Cardiac septum (tissue), 1 donor: Measurements from ENCODE around the gene MUC5AC. TPM values are rescaled to one million over a fixed set of nuclear protein-coding genes. Genes with fewer than 3 reads are reported as not detected.
"Not testable (repeated sequence)": the region's sequence is repeated elsewhere in the genome, so short reads cannot be mapped to it uniquely, and the experiment has no call there.

Source experiments
- DNase-seq: peaks from one replicate; pipeline ENCODE4 v3.0.0-alpha.2; 2020; ENCODE audit warnings: low spot score
- intact Hi-C: fragments of 100-400 bp; cut with DNase I; formaldehyde crosslinking; loops from one replicate; pipeline ENCODE4 v1.14.0; 2022
- total RNA-seq: library from RNA; stranded (reverse); fragmentation: NEBNext Ultra II Directional; extraction: Animal tissue kit (Norgen Biotek cat#: 25700); gene quantifications from one replicate; pipeline ENCODE4 v1.2.1, GENCODE V29; 2021
- donor health status: DM: no; HTN: no; CAD: no.

The MUC5AC gene
- total RNA-seq, 1 donor from 2014 or later, result not detected

- intact Hi-C loops, result no loop called here
Measured at GRCh38 chr11:1239596-1240205, 81.9 kb downstream of the MUC5AC start.

GRCh38 chr11:1240771-1241170 lies 83.0 kb downstream of the MUC5AC start:
- no peak for DNase-seq
- intact Hi-C loops, result no loop called here

More at GRCh38 chr11:1239596-1240205, 81.9 kb downstream of the MUC5AC start:
- DNase-seq, result no peak

DNA sequence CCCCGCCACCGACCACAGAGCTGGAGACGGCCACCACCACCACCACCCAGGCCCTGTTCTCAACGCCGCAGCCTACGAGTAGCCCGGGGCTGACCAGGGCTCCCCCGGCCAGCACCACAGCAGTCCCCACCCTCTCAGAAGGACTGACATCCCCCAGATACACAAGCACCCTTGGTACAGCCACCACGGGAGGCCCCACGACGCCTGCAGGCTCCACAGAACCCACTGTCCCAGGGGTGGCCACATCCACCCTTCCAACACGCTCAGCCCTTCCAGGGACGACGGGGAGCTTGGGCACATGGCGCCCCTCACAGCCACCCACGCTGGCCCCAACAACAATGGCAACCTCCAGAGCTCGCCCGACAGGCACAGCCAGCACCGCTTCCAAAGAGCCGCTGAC lies 84.0 kb downstream of the MUC5AC start:
- no peak for DNase-seq
- intact Hi-C loops, result no loop called here

GRCh38 chr11:1242289-1242688 lies 84.5 kb downstream of the MUC5AC start:
- intact Hi-C loops, result no loop called here
- DNase-seq, result no peak

DNA sequence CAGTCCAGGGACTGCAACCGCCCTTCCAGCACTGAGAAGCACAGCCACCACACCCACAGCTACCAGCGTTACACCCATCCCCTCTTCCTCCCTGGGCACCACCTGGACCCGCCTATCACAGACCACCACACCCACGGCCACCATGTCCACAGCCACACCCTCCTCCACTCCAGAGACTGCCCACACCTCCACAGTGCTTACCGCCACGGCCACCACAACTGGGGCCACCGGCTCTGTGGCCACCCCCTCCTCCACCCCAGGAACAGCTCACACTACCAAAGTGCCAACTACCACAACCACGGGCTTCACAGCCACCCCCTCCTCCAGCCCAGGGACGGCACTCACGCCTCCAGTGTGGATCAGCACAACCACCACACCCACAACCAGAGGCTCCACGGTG lies 85.0 kb downstream of the MUC5AC start:
- DNase-seq, intact Hi-C loops: not testable (repeated sequence)

DNA sequence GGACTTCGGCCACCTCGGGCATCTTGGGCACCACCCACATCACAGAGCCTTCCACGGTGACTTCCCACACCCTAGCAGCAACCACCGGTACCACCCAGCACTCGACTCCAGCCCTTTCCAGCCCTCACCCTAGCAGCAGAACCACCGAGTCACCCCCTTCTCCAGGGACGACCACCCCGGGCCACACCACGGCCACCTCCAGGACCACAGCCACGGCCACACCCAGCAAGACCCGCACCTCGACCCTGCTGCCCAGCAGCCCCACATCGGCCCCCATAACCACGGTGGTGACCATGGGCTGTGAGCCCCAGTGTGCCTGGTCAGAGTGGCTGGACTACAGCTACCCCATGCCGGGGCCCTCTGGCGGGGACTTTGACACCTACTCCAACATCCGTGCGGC lies 85.8 kb downstream of the MUC5AC start:
- intact Hi-C loops, DNase-seq: not testable (repeated sequence)

DNA sequence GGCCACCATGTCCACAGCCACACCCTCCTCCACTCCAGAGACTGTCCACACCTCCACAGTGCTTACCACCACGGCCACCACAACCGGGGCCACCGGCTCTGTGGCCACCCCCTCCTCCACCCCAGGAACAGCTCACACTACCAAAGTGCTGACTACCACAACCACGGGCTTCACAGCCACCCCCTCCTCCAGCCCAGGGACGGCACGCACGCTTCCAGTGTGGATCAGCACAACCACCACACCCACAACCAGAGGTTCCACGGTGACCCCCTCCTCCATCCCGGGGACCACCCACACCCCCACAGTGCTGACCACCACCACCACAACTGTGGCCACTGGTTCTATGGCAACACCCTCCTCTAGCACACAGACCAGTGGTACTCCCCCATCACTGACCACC lies 86.8 kb downstream of the MUC5AC start:
- DNase-seq, result not testable (repeated sequence)

GRCh38 chr11:1245717-1246116 lies 88.0 kb downstream of the MUC5AC start:
- intact Hi-C loops, DNase-seq: not testable (repeated sequence)

More for the DNA sequence above, 86.8 kb downstream of the MUC5AC start:
- intact Hi-C loops, result not testable (repeated sequence)

GRCh38 chr11:1246301-1246700 lies 88.5 kb downstream of the MUC5AC start:
- intact Hi-C loops, DNase-seq: not testable (repeated sequence)

GRCh38 chr11:1247026-1247425 lies 89.3 kb downstream of the MUC5AC start:
- DNase-seq, intact Hi-C loops: not testable (repeated sequence)

DNA sequence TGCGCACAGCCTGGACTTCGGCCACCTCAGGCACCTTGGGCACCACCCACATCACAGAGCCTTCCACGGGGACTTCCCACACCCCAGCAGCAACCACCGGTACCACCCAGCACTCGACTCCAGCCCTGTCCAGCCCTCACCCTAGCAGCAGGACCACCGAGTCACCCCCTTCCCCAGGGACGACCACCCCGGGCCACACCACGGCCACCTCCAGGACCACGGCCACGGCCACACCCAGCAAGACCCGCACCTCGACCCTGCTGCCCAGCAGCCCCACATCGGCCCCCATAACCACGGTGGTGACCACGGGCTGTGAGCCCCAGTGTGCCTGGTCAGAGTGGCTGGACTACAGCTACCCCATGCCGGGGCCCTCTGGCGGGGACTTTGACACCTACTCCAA lies 91.2 kb downstream of the MUC5AC start:
- intact Hi-C loops, DNase-seq: not testable (repeated sequence)

- DNase-seq, intact Hi-C loops: not testable (repeated sequence)
Measured at GRCh38 chr11:1250411-1250810, 92.7 kb downstream of the MUC5AC start.

Other genes starting within 250 kb of the MUC5AC start
- gene CHID1, start 247.1 kb upstream of the MUC5AC start, total RNA-seq, result 63.7 TPM
- gene AP2A2, start 232.1 kb upstream of the MUC5AC start, total RNA-seq, result 40.3 TPM
- not detected for gene MUC6, start 121.2 kb upstream of the MUC5AC start, total RNA-seq
- gene MUC2, start 83.1 kb upstream of the MUC5AC start, total RNA-seq, result 0.03 TPM
- gene MUC5B, start 65.1 kb downstream of the MUC5AC start, total RNA-seq, result not detected
- gene TOLLIP, start 151.7 kb downstream of the MUC5AC start, total RNA-seq, result 46.9 TPM
- 0.16 TPM for gene BRSK2, start 232.0 kb downstream of the MUC5AC start, total RNA-seq